Endometrial microvascular endothelial cells (primary cell): ENCODE results near the gene DOK7. TPM values are rescaled to one million over a fixed set of nuclear protein-coding genes. Genes with fewer than 3 reads are reported as not detected.

Experiments used
- in situ Hi-C: cut with HindIII; loops from 2 replicates; pipeline ENCODE4 v1.10.0; 2017; ENCODE audit warnings: low sequenced_read_pairs, low pct_unique_long_range_greater_than_20kb; ENCODE audit errors: inconsistent ontology term
- total RNA-seq: library from RNA; depleted of rRNA; stranded (reverse); fragments of >200 nt; gene quantifications from one replicate; pipeline ENCODE4 v1.2.3, GENCODE V29; 2015; ENCODE audit errors: inconsistent ontology term

The DOK7 gene
- not detected for total RNA-seq

- in situ Hi-C loops = no loop called here
Observed at GRCh38 chr4:3462790-3463415, at the start of gene DOK7. TSS of gene DOK7 (plus strand) at chr4:3463306. CDS start at chr4:3463376, 70 bp downstream.

GRCh38 chr4:3413675-3414420 is 49.3 kb upstream of the DOK7 start:
- in situ Hi-C loops = no loop called here

GRCh38 chr4:3414421-3415279 is 48.5 kb upstream of the DOK7 start:
- in situ Hi-C loops = no loop called here

GRCh38 chr4:3415471-3416141 is 47.5 kb upstream of the DOK7 start:
- in situ Hi-C loops = no loop called here

GRCh38 chr4:3416270-3416669 is 46.8 kb upstream of the DOK7 start:
- in situ Hi-C loops = no loop called here

GRCh38 chr4:3416821-3417221 is 46.3 kb upstream of the DOK7 start:
- in situ Hi-C loops = no loop called here

- in situ Hi-C loops = no loop called here
Observed at GRCh38 chr4:3417448-3417847, 45.7 kb upstream of the DOK7 start.

- in situ Hi-C loops = no loop called here
Observed at GRCh38 chr4:3418029-3418762, 44.9 kb upstream of the DOK7 start.

- in situ Hi-C loops = no loop called here
Observed at GRCh38 chr4:3419836-3420605, 43.1 kb upstream of the DOK7 start.

- in situ Hi-C loops = no loop called here
Observed at GRCh38 chr4:3420606-3420955, 42.5 kb upstream of the DOK7 start.

GRCh38 chr4:3420956-3421355 is 42.1 kb upstream of the DOK7 start:
- in situ Hi-C loops = no loop called here

- in situ Hi-C loops = no loop called here
Observed at GRCh38 chr4:3421470-3421869, 41.6 kb upstream of the DOK7 start.

GRCh38 chr4:3422241-3422801 is 40.8 kb upstream of the DOK7 start:
- in situ Hi-C loops = no loop called here

GRCh38 chr4:3422808-3423297 is 40.3 kb upstream of the DOK7 start:
- in situ Hi-C loops = no loop called here

GRCh38 chr4:3423406-3423805 is 39.7 kb upstream of the DOK7 start:
- in situ Hi-C loops = no loop called here

GRCh38 chr4:3423952-3424351 is 39.2 kb upstream of the DOK7 start:
- in situ Hi-C loops = no loop called here

GRCh38 chr4:3424522-3425095 is 38.5 kb upstream of the DOK7 start:
- in situ Hi-C loops = no loop called here
